Stimulated activated naive CD4-positive, alpha-beta T cell (primary cell): ENCODE measurements around the gene NRXN3.

Source experiments
- DNase-seq, 6 experiments: peaks; one replicate each; lab custom pipeline; 2025; lab: John Stamatoyannopoulos, UW

NRXN3 gene

GRCh38 chr14:79242666-79243065 is 1072.5 kb downstream of the NRXN3 start:
- DNase-seq: no peak

- DNase-seq: no peak
These were observed 1076.0 kb downstream of the NRXN3 start for GRCh38 chr14:79246173-79246572.

DNA sequence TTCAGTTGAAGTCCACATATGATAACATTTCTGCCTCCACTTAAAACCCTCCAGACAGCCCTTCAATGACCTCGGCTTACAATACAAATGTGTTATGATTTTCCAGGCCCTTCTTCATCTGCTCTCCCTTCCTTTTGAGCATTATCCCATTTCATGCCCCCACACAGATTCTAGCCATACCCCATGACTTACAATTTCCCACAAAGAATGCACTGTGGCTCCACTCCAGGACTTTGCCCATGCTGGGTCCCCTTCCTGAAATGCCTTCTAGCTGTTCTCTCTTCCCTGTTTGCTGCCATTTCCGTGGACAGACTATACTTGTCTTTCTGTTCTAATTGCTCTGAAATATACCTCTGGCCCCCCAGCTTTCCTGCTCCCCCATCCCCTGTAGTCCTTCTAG is 1078.0 kb downstream of the NRXN3 start:
- DNase-seq: no peak

GRCh38 chr14:79248771-79249170 is 1078.6 kb downstream of the NRXN3 start:
- DNase-seq: no peak

GRCh38 chr14:79251278-79251677 is 1081.1 kb downstream of the NRXN3 start:
- no peak for DNase-seq

GRCh38 chr14:79253576-79253975 is 1083.4 kb downstream of the NRXN3 start:
- no peak for DNase-seq

GRCh38 chr14:79254069-79254775 is 1084.0 kb downstream of the NRXN3 start:
- no peak for DNase-seq

- no peak for DNase-seq
These were observed 1086.2 kb downstream of the NRXN3 start for GRCh38 chr14:79256380-79256779.

DNA sequence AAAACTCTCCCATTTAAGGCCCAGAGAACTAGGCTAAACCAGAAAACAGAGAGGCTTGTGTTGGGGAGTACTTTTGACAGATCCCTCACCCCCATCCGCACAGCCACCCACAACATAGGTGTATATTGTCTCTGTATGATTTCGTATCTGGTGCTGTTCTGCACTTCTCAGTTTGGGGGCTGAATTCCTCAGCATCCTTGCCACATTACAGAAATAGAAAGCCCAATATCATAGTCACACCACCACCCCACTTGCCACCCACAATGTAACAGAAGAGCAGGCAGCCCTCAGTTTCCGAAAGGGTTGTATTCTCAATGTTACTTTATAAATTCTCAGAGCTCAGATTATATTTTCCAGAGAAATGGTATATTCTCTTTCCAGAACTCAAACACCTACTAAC is 1090.2 kb downstream of the NRXN3 start:
- no peak for DNase-seq

GRCh38 chr14:79265366-79265946 is 1095.3 kb downstream of the NRXN3 start:
- DNase-seq: no peak

DNA sequence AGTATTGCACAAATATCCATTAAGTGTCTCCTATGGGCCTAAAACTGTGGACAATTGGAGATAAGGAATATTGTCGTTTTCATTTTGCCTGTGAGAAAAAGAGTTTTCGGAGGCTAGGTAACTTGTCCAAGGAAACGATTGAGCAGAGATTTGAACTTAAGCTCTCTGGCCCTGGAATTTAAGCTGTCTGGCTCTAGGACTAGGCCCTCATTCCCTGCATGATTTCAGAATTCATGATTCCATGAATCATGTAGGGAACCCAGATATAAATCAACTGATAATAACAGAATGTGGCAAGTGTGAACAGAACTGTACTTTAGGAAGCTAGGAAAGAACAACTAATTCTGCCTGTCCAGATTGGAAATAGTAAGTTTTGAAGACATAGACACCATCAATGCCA is 1100.2 kb downstream of the NRXN3 start:
- DNase-seq: no peak

GRCh38 chr14:79271122-79271521 is 1100.9 kb downstream of the NRXN3 start:
- no peak for DNase-seq

GRCh38 chr14:79274641-79275291 is 1104.6 kb downstream of the NRXN3 start:
- DNase-seq: no peak

GRCh38 chr14:79275292-79275655 is 1105.1 kb downstream of the NRXN3 start:
- DNase-seq: no peak

GRCh38 chr14:79278286-79278797 is 1108.2 kb downstream of the NRXN3 start:
- DNase-seq: no peak

- DNase-seq: no peak
These were observed 1108.8 kb downstream of the NRXN3 start for GRCh38 chr14:79278798-79279644.

DNA sequence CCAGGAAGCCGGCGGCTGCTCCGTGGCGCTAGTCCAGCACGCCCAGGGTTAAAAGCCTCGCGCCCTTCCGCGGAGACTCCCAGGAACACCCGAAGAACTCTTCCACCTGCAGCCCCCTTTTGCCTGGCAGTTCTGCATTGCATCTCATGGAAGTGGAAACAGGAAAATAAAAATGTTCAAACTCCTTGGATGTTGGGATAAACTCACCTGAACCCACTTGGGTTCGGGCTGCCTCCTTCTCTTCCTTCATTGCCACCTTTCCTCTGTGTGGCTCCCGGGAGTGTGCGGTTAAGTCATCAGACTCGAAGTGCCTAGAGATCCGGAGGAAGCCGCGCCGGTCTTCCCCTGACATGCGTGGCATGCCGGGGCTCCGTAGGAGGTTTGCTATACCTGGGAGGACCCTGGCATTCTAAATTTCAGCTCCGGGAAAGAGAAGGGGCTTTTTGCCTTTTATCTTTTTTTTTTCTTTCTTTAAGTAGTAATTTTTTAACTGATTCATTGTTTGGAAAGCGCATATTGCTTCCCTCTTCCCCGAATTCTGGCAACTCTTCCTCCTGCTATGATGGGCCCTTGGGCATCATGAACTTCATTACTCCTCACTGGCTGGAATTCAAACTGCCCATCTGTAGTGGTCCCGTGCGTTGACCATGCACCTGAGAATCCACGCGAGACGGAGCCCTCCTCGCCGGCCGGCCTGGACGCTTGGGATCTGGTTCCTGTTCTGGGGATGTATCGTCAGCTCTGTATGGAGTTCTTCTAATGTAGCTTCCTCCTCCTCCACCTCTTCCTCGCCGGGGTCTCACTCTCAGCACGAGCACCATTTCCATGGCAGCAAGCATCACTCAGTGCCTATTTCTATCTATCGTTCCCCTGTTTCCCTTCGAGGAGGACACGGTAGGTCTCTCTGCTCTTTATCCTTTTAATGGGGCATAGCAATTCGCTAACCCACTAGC is 1109.7 kb downstream of the NRXN3 start:
- DNase-seq: no peak

GRCh38 chr14:79281244-79282152 is 1111.3 kb downstream of the NRXN3 start:
- no peak for DNase-seq

DNA sequence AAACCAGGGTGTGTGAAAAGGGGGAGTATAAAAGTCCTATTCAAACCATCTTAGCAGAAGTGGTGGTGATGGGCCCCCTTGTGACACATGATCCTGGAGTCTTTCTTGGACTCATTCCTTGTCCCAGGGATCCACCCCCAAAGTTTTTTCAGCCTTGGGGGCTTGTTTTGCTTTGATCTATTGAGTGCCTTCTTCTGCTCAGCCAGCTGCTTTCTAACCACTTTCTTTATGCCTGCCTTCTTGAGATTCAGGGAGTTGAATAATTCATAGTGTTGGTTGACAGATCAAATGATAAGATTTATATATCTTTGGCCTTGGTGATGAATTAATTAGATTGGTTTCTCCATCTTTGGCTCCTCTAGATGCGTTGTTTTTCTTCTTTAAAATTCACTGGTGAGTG is 1114.4 kb downstream of the NRXN3 start:
- DNase-seq: no peak

- DNase-seq: no peak
These were observed 1115.1 kb downstream of the NRXN3 start for GRCh38 chr14:79285263-79285662.
